ENCODE results near the gene NR6A1. TPM values are rescaled to one million over a fixed set of nuclear protein-coding genes. Genes with fewer than 3 reads are reported as not detected.

NR6A1 gene
- total RNA-seq, 1 donor from 2014 or later: 302 TPM

DNA sequence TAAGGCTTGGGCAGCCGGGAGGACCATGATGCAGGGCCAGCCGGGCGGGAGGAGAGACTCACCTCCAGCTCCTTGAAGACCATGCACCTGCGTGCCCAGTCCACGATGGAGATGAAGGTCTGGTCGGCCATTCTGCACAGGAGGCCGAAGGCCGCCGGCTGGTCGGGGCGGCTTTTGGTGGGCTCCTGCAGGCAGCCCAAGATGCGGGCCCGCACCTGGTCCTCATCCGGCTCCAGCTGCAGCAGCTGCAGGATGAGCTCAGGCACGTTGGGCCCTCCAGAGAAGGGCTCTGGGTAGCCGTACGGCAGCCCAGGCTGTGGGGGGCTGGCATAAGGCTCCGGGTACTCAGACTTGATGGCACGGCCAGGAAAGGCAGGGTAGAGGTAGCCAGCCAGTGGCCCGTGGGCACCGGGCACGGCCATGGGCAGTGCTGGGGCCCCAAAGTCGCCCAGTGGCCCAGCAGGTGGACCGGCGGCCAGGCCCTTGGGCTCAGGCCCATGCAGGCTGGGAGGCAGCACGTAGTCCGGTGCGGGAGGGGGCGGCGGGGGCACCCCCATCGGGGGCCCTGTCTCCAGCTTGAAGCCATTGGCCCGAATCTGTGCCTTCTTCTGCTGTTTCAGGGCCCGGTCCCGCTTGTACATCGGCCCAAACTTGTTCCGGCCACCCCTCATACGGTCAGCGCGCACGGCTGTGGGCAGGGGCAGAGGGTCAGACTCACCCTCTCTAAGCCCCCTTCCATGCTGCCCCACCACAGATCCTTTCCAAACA lies 270.9 kb downstream of the NR6A1 start:
- Histone ChIP-seq H3K4me3 (no peak overlapping the region), H3K36me3 (no peaks in the 10 kb centered on the region), H3K27ac (no peak overlapping the region), H4K20me1 (ENCODE audit: low read depth) (no peaks in the 10 kb centered on the region), H3F3A (ENCODE audit: low read depth) (peaks cover 19% of the 10 kb centered on the region), H2AFZ (replicated peaks) (no peak overlapping the region), H3K27me3 (peaks cover 60% of the 10 kb centered on the region), H3K9ac (no peak overlapping the region), H3K4me1 (no peaks in the 10 kb centered on the region), H3K4me2 (no peak overlapping the region), H3K9me3 (ENCODE audit: low read depth) (no peaks in the 10 kb centered on the region), H3K79me2 (ENCODE audit: low read depth) (no peaks in the 10 kb centered on the region)
- Mint-ChIP-seq H3K4me3 (no peak overlapping the region), H3K36me3 (no peaks in the 10 kb centered on the region), H3K27ac (peak overlapping the region; percentile 1), H3K4me1 (peaks cover 20% of the 10 kb centered on the region), H3K27me3 (ENCODE audit: insufficient read depth, low read depth) (peaks cover 28% of the 10 kb centered on the region), H3K9me3 (no peaks in the 10 kb centered on the region)
- DNase-seq (ENCODE audit: low spot score): no peak
- TF ChIP-seq EZH2 (IDR thresholded peaks at IDR 0.05) (no peak), EZH2phosphoT487 (IDR thresholded peaks at IDR 0.05) (no peak)
- TF ChIP-seq, protein P1, sequence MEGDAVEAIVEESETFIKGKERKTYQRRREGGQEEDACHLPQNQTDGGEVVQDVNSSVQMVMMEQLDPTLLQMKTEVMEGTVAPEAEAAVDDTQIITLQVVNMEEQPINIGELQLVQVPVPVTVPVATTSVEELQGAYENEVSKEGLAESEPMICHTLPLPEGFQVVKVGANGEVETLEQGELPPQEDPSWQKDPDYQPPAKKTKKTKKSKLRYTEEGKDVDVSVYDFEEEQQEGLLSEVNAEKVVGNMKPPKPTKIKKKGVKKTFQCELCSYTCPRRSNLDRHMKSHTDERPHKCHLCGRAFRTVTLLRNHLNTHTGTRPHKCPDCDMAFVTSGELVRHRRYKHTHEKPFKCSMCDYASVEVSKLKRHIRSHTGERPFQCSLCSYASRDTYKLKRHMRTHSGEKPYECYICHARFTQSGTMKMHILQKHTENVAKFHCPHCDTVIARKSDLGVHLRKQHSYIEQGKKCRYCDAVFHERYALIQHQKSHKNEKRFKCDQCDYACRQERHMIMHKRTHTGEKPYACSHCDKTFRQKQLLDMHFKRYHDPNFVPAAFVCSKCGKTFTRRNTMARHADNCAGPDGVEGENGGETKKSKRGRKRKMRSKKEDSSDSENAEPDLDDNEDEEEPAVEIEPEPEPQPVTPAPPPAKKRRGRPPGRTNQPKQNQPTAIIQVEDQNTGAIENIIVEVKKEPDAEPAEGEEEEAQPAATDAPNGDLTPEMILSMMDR (IDR thresholded peaks at IDR 0.05): no peak

DNA sequence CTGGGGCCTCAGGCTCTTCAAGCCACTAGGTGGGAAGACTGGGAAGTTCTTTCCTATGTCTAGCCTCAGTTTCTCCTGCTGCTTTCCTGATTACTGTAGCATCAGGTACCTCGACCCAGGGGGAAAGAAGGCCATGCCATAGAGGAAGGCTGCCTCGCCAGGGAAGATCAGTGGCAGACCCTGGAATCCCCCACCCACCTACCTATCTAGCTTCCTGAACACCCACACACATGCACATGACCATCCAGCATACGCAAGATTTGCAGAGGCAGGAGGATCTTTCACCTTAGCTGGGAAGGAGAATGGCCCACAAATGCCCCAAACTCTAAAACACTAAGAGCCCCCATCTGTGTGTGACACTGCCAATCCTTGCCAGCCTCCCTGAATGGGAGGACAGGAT lies 271.9 kb downstream of the NR6A1 start:
- H3K79me2 ChIP-seq (ENCODE audit: low read depth): no peaks in the 10 kb centered on the region

DNA sequence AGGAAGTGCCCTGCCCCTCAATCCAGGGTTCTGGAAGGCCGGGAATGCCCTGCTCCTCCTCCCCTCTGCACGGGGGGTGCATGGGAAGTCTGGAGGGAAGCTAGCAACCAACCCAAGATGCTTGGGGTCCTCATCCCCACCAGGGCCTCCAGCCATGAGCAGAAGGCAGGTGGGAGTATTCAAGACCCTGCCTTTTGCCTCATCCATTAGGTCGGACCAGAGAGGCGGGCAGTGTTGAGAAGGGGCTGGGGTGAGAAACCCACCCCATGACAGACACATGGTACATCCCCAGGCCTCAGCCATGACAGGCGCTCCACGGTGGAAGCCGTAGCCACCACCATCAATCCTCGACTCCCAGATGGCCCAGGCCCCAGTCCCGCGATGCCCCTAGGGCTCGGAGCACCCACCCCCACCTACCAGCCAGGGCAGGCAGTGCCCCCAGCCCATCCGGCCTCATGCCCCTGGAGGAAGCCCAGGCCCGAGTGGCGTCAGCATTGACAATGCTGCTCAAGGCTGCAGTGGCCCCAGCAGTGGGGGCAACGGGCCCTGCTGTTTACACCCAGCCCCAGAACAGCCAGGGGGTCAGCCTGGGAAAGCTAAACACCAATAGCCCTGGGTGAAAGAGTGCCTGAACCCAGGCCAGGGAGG lies 272.5 kb downstream of the NR6A1 start:
- H3K27ac ChIP-seq: no peak overlapping the region
- H3K36me3 ChIP-seq: no peaks in the 10 kb centered on the region
- no peak overlapping the region for H3K9ac ChIP-seq
- H3K36me3 Mint-ChIP-seq: no peaks in the 10 kb centered on the region
- H3K9me3 ChIP-seq (ENCODE audit: low read depth): no peaks in the 10 kb centered on the region
- peaks cover 19% of the 10 kb centered on the region for H3K4me1 Mint-ChIP-seq
- H3K4me1 ChIP-seq: peaks cover 3% of the 10 kb centered on the region
- no peak for DNase-seq (ENCODE audit: low spot score)
- H3K27ac Mint-ChIP-seq: no peak overlapping the region
- TF ChIP-seq EZH2 (IDR thresholded peaks at IDR 0.05) (no peak), EZH2phosphoT487 (IDR thresholded peaks at IDR 0.05) (no peak)
- TF ChIP-seq, protein P1 (IDR thresholded peaks at IDR 0.05): no peak
- peaks cover 21% of the 10 kb centered on the region for H3K27me3 Mint-ChIP-seq (ENCODE audit: insufficient read depth, low read depth)
- H4K20me1 ChIP-seq (ENCODE audit: low read depth): no peaks in the 10 kb centered on the region
- no peak overlapping the region for H2AFZ ChIP-seq (replicated peaks)
- no peak overlapping the region for H3K4me2 ChIP-seq
- H3K4me3 ChIP-seq: no peak overlapping the region
- peaks cover 18% of the 10 kb centered on the region for H3F3A ChIP-seq (ENCODE audit: low read depth)
- H3K79me2 ChIP-seq (ENCODE audit: low read depth): no peaks in the 10 kb centered on the region
- no peaks in the 10 kb centered on the region for H3K9me3 Mint-ChIP-seq
- H3K4me3 Mint-ChIP-seq: no peak overlapping the region
- H3K27me3 ChIP-seq: peaks cover 44% of the 10 kb centered on the region

More for the DNA sequence above, 271.9 kb downstream of the NR6A1 start:
- no peaks in the 10 kb centered on the region for H3K9me3 ChIP-seq (ENCODE audit: low read depth)
- TF ChIP-seq EZH2 (IDR thresholded peaks at IDR 0.05) (no peak), EZH2phosphoT487 (IDR thresholded peaks at IDR 0.05) (no peak)
- TF ChIP-seq, protein P1 (IDR thresholded peaks at IDR 0.05): no peak
- peaks cover 50% of the 10 kb centered on the region for H3K27me3 ChIP-seq
- no peak overlapping the region for H3K4me3 ChIP-seq
- H3K9ac ChIP-seq: no peak overlapping the region
- Mint-ChIP-seq H3K9me3 (no peaks in the 10 kb centered on the region), H3K4me1 (peaks cover 20% of the 10 kb centered on the region), H3K27me3 (ENCODE audit: insufficient read depth, low read depth) (peaks cover 27% of the 10 kb centered on the region), H3K4me3 (no peak overlapping the region), H3K36me3 (no peaks in the 10 kb centered on the region), H3K27ac (no peak overlapping the region)
- H3F3A ChIP-seq (ENCODE audit: low read depth): peaks cover 19% of the 10 kb centered on the region
- no peak for DNase-seq (ENCODE audit: low spot score)
- H3K4me2 ChIP-seq: no peak overlapping the region
- H3K27ac ChIP-seq: no peak overlapping the region
- no peaks in the 10 kb centered on the region for H4K20me1 ChIP-seq (ENCODE audit: low read depth)
- H3K36me3 ChIP-seq: no peaks in the 10 kb centered on the region
- H3K4me1 ChIP-seq: no peaks in the 10 kb centered on the region
- no peak overlapping the region for H2AFZ ChIP-seq (replicated peaks)

Data from neural progenitor cell (in vitro differentiated cells).